GM12878 (cell line): ENCODE measurements around the gene PCDHGB5. TPM values are rescaled to one million over a fixed set of nuclear protein-coding genes. Genes with fewer than 3 reads are reported as not detected.

Source experiments
- ATAC-seq: fragments of 200-7000 bp; cut with Tn5 transposase; 3 replicates; pipeline ENCODE4 v1.9.1; 2020; ENCODE audit warnings: mild to moderate bottlenecking, moderate library complexity
- BruUV-seq: library from RNA; stranded (reverse); fragments of 400-500 nt; replicated peaks from 2 replicates; lab custom pipeline; 2021; lab: Mats Ljungman, UMichigan
- CTCF ChIA-PET: fragments of 300-600 bp; sonication (Branson Sonifier 250); formaldehyde crosslinking; extraction: SDS; loops from one replicate; lab custom pipeline; 2021; ENCODE audit warnings: inconsistent platforms; lab: Yijun Ruan, JAX
- POLR2A ChIA-PET: fragments of 350-600 bp; formaldehyde crosslinking; extraction: SDS; loops from one replicate; lab custom pipeline; 2021; ENCODE audit warnings: inconsistent platforms; lab: Charles Lee
- RAD21 ChIA-PET: fragments of 300-600 bp; sonication (Branson Sonifier 250); formaldehyde crosslinking; loops from one replicate; lab custom pipeline; 2023; ENCODE audit warnings: antibody characterized with exemption; ENCODE audit not compliant: unreplicated experiment; lab: Charles Lee
- SMC1A ChIA-PET: fragments of 300-600 bp; sonication (Branson Sonifier 250); formaldehyde crosslinking; loops from one replicate; lab custom pipeline; 2023; ENCODE audit not compliant: unreplicated experiment, uncharacterized antibody; lab: Charles Lee
- DNase-seq: peaks from one replicate; pipeline ENCODE4 v3.0.0-alpha.2; 2011; ENCODE audit warnings: low read depth, low spot score
- FAIRE-seq: peaks from 3 replicates; lab custom pipeline; 2011; peaks lifted over from hg19 to GRCh38; lab: Jason Lieb, UNC
- H2AFZ ChIP-seq: 2 replicates; pipeline ENCODE4 v1.6.0; 2011; ENCODE audit warnings: low read depth, low read length, control low read depth; ENCODE audit not compliant: control insufficient read depth
- H3K27ac ChIP-seq: 2 replicates; pipeline ENCODE4 v1.5.1; 2011; ENCODE audit warnings: control low read depth; ENCODE audit not compliant: control insufficient read depth, insufficient read depth
- H3K27me3 ChIP-seq, 2 experiments: replicated peaks in 1 of 2; 2 replicates each; pipeline versions ENCODE4 v1.6.0 to v1.6.1; 2011; ENCODE audit warnings: low read length in 1 of 2; ENCODE audit not compliant: control insufficient read depth in 2 of 2, insufficient read depth in 2 of 2
- H3K36me3 ChIP-seq, 2 experiments: 2 replicates each; pipeline ENCODE4 v1.5.1; 2011; ENCODE audit warnings: low read length in 1 of 2; ENCODE audit not compliant: control insufficient read depth in 2 of 2, insufficient read depth in 2 of 2
- H3K4me1 ChIP-seq: 2 replicates; pipeline ENCODE4 v1.6.1; 2011; ENCODE audit warnings: mild to moderate bottlenecking, low read length, moderate library complexity, mixed read lengths; ENCODE audit not compliant: control insufficient read depth, insufficient read depth
- H3K4me2 ChIP-seq: 2 replicates; pipeline ENCODE4 v1.6.0; 2011; ENCODE audit warnings: control low read depth; ENCODE audit not compliant: control insufficient read depth, insufficient read depth
- H3K4me3 ChIP-seq: fragments of 200-600 bp; sonication (generic); 2 replicates; pipeline ENCODE4 v1.5.1; 2016
- H3K79me2 ChIP-seq: 2 replicates; pipeline ENCODE4 v1.6.0; 2011; ENCODE audit warnings: low read length; ENCODE audit not compliant: control insufficient read depth, insufficient read depth
- H3K9ac ChIP-seq: 2 replicates; pipeline ENCODE4 v1.8.0; 2011; ENCODE audit warnings: low read length, control low read depth, mixed read lengths; ENCODE audit not compliant: control insufficient read depth, insufficient read depth
- H3K9me3 ChIP-seq: replicated peaks from 3 replicates; pipeline ENCODE4 v1.5.1; 2011; ENCODE audit warnings: mild to moderate bottlenecking, low read length; ENCODE audit not compliant: control insufficient read depth, insufficient read depth
- H4K20me1 ChIP-seq: 2 replicates; pipeline ENCODE4 v1.6.0; 2011; ENCODE audit not compliant: control insufficient read depth, insufficient read depth
- CHD2 ChIP-seq: IDR thresholded peaks from 2 replicates; pipeline ENCODE4 v1.6.1; 2011; ENCODE audit warnings: low read depth, low read length, improper control_type of control experiment, borderline replicate concordance
- FOS ChIP-seq: IDR thresholded peaks from 3 replicates; pipeline ENCODE4 v1.6.1; 2011; ENCODE audit warnings: borderline replicate concordance; ENCODE audit not compliant: insufficient read length; ENCODE audit errors: extremely low read depth
- GABPA ChIP-seq: IDR thresholded peaks from 2 replicates; pipeline ENCODE4 v1.6.1; 2014; ENCODE audit warnings: antibody characterized with exemption, low read depth, mild to moderate bottlenecking, inconsistent platforms
- HDAC2 ChIP-seq: fragments of 200-600 bp; sonication (generic); IDR thresholded peaks from 2 replicates; pipeline ENCODE4 v1.6.1; 2017
- IKZF2 ChIP-seq, 2 experiments: fragments of 450-650 bp; IDR thresholded peaks; 2 replicates each; pipeline ENCODE4 v1.6.1; 2017; ENCODE audit warnings: mild to moderate bottlenecking in 2 of 2, moderate library complexity in 2 of 2
- JUND ChIP-seq: IDR thresholded peaks from 2 replicates; pipeline ENCODE4 v1.6.1; 2012; ENCODE audit warnings: low read depth, mild to moderate bottlenecking, low read length, improper control_type of control experiment, moderate library complexity
- NFIC ChIP-seq: IDR thresholded peaks from 2 replicates; pipeline ENCODE4 v1.6.1; 2012; ENCODE audit warnings: low read depth, mild to moderate bottlenecking, inconsistent platforms, low read length, moderate library complexity
- PAX8 ChIP-seq: fragments of 450-650 bp; IDR thresholded peaks from 2 replicates; pipeline ENCODE4 v1.6.1; 2017; ENCODE audit warnings: mild to moderate bottlenecking, moderate library complexity
- RB1 ChIP-seq: fragments of 450-650 bp; formaldehyde crosslinking; IDR thresholded peaks from 2 replicates; pipeline ENCODE4 v1.6.1; 2017; ENCODE audit warnings: mild to moderate bottlenecking, borderline replicate concordance
- RBBP5 ChIP-seq: fragments of 200-600 bp; sonication (generic); conservative IDR thresholded peaks from 2 replicates; pipeline ENCODE4 v1.6.1; 2016
- TCF12 ChIP-seq: IDR thresholded peaks from 2 replicates; pipeline ENCODE4 v1.6.1; 2011; ENCODE audit warnings: low read depth, mild to moderate bottlenecking, low read length
- WGBS: methylation state at CpG from one replicate; pipeline ENCODE4 v1.1.6; 2016; ENCODE audit warnings: low lambda C conversion rate; ENCODE audit not compliant: insufficient replicate concordance, insufficient coverage; ENCODE audit errors: missing lambda C conversion rate; 5-methylcytosine and 5-hydroxymethylcytosine counted together
- in situ Hi-C: fragments of 300-500 bp; cut with MboI; formaldehyde crosslinking; loops from 9 replicates; pipeline ENCODE4 v1.14.3; 2018; ENCODE audit warnings: mixed read lengths
- intact Hi-C: fragments of 100-400 bp; cut with micrococcal nuclease; formaldehyde crosslinking; loops from one replicate; pipeline ENCODE4 v1.14.2; 2022; ENCODE audit not compliant: unreplicated experiment
- polyA plus RNA-seq, 11 experiments: library from polyadenylated mRNA; depleted of rRNA in 4 of 11; unstranded in 6 of 11; stranded (reverse) in 5 of 11; fragments of >200 nt; fragmentation: Nextera tagmentation in 4 of 11; fragmentation: Illumina TruSeq in 1 of 11; extraction: Ambion mirVana in 4 of 11; extraction: Trizol in 1 of 11; gene quantifications; 1 replicate in 1 of 11; 2 replicates in 10 of 11; pipeline versions ENCODE4 v1.2.1 to v1.2.3, GENCODE V29; 2011 to 2016; ENCODE audit warnings: inconsistent platforms in 2 of 11, missing spikeins in 2 of 11, low read depth in 1 of 11
- total RNA-seq, 4 experiments: library from RNA; depleted of rRNA in 3 of 4; stranded (reverse); fragments of >200 nt in 3 of 4; fragmentation: Illumina TruSeq in 1 of 4; extraction: Trizol in 1 of 4; gene quantifications; 2 replicates each; pipeline versions ENCODE4 v1.2.1 to v1.2.3, GENCODE V29; 2013 to 2021
- TF ChIP-seq, protein P1 (sequence below): fragments of 450-650 bp; IDR thresholded peaks from 2 replicates; pipeline ENCODE4 v1.6.1; 2017; ENCODE audit warnings: low read depth, mild to moderate bottlenecking, moderate library complexity
- TF ChIP-seq, protein P2 (sequence below): IDR thresholded peaks from 2 replicates; pipeline ENCODE4 v1.6.1; 2011; ENCODE audit warnings: low read depth, low read length, improper control_type of control experiment, borderline replicate concordance

Gene PCDHGB5
- total and polyA plus RNA-seq, 10 of the 15 experiments (the other 5 are each of a cell fraction or from before 2014, with no cell fraction given) = 0.02 to 2.3 (median 1.3) TPM; not detected in 1

DNA sequence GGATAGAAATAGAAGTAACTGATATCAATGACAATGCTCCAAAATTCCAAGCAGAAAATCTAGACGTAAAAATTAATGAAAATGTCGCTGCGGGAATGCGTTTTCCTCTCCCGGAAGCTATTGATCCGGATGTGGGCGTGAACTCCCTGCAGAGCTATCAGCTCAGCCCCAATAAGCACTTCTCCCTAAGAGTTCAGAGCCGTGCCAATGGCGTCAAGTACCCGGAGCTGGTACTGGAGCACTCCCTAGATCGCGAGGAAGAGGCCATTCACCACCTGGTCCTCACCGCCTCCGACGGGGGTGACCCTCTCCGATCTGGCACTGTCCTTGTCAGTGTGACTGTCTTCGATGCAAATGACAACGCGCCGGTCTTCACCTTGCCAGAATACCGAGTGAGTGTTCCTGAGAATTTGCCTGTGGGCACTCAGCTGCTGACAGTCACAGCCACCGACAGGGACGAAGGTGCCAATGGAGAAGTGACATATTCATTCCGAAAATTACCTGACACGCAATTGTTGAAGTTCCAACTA is 15.9 kb downstream of the PCDHGB5 start:
- Histone ChIP-seq H4K20me1 (no peaks in the 10 kb centered on the region), H3K9me3 (peaks cover 10% of the 10 kb centered on the region; the same call in 2 of the 3 replicates), H3K79me2 (no peaks in the 10 kb centered on the region), H3K4me3 (peak overlapping the region; percentile 76), H3K4me1 (no peaks in the 10 kb centered on the region; the same call in 1 of the 2 replicates), H3K9ac (peak overlapping the region; percentile 67), H2AFZ (peak overlapping the region; percentile 93), H3K27me3 (peaks cover 0 to 1% of the 10 kb centered on the region in 2 experiments; a peak in 1 of 4 replicates), H3K27ac (no peak overlapping the region), H3K36me3 (no peaks in the 10 kb centered on the region), H3K4me2 (peak overlapping the region; percentile 93)
- ChIA-PET CTCF (interaction anchor here (0.5 to 10.9 kb wide), 46 partner anchors 8 to 209 kb away, joined by 3 to 245 read pairs (median 5); partner anchors contain the start of genes DIAPH1, PCDHB14, PCDHGA11 and PCDHGA12), SMC1A (interaction anchor here (0.7 to 7.4 kb wide), 20 partner anchors 8 to 206 kb away, joined by 3 to 67 read pairs (median 4); partner anchors contain the start of genes DIAPH1, PCDHGA11, PCDHGA12 and PCDHGB3), POLR2A (interaction anchor here (1.0 kb wide), 1 partner anchor 142 kb away, joined by 3 read pairs; no protein-coding TSS in a partner anchor), RAD21 (interaction anchor here (0.8 to 3.3 kb wide), 21 partner anchors 8 to 203 kb away, joined by 3 to 42 read pairs (median 5); partner anchors contain the start of genes PCDHGA1, PCDHGA11, PCDHGA12 and PCDHGA4)
- WGBS = 32% methylated on average over 25 of the region's 25 CpGs
- in situ Hi-C loops = no loop called here
- intact Hi-C loops = loop anchor here (2.0 kb wide), 1 partner anchor 93 kb away; the partner anchor contains the start of gene TAF7
- ATAC-seq (no peak), DNase-seq (no peak), FAIRE-seq (no peak)
- BruUV-seq = no TSS peak
- TF ChIP-seq, protein P1, sequence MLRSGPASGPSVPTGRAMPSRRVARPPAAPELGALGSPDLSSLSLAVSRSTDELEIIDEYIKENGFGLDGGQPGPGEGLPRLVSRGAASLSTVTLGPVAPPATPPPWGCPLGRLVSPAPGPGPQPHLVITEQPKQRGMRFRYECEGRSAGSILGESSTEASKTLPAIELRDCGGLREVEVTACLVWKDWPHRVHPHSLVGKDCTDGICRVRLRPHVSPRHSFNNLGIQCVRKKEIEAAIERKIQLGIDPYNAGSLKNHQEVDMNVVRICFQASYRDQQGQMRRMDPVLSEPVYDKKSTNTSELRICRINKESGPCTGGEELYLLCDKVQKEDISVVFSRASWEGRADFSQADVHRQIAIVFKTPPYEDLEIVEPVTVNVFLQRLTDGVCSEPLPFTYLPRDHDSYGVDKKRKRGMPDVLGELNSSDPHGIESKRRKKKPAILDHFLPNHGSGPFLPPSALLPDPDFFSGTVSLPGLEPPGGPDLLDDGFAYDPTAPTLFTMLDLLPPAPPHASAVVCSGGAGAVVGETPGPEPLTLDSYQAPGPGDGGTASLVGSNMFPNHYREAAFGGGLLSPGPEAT = no peak
- TF ChIP-seq FOS = no peak
- no peak for TF ChIP-seq CHD2
- no peak for TF ChIP-seq RBBP5
- TF ChIP-seq NFIC = no peak
- no peak for TF ChIP-seq JUND
- no peak for TF ChIP-seq PAX8
- TF ChIP-seq HDAC2 = no peak
- TF ChIP-seq GABPA = peak; percentile 51; the same call in 1 of the 2 replicates
- no peak for TF ChIP-seq RB1
- TF ChIP-seq, protein P2, sequence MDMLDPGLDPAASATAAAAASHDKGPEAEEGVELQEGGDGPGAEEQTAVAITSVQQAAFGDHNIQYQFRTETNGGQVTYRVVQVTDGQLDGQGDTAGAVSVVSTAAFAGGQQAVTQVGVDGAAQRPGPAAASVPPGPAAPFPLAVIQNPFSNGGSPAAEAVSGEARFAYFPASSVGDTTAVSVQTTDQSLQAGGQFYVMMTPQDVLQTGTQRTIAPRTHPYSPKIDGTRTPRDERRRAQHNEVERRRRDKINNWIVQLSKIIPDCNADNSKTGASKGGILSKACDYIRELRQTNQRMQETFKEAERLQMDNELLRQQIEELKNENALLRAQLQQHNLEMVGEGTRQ = no peak
- TF ChIP-seq TCF12 = no peak
- TF ChIP-seq IKZF2 (IDR thresholded peaks at IDR 0.05) = 0 out of 4 replicates have a peak, but pooled peaks of 1 of the 2 experiments have one; percentile 6
